Measurements from ENCODE around the gene AP5M1.

DNA sequence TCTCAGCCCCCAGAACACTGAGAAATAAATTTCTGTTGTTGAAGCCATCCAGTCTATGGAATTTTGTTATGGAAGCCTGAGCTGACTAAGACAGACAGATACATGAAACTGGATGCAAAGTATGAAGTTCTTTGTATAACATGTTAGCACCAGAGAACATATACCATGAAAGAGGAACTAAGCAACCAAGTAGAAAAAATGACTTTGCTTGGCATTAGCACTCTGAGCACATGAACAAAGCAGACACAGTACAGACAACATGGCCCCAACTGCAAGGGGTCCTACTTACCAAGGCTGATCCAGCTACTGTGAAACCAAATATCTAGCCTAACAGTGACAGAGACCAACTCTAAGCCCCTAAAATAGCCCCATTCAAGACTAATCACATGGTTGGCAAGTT lies 13.9 kb upstream of the AP5M1 start:
- TF ChIP-seq SP1 (IDR thresholded peaks at IDR 0.05) (no peak), HDGF (IDR thresholded peaks at IDR 0.05; ENCODE audit: borderline replicate concordance) (no peak), FOXM1 (IDR thresholded peaks at IDR 0.05; ENCODE audit: borderline replicate concordance) (no peak)

Data from HEK293T (cell line).